ENCODE measurements around the gene TUBB. TPM values are rescaled to one million over a fixed set of nuclear protein-coding genes. Genes with fewer than 3 reads are reported as not detected.

TUBB gene
- total and polyA plus RNA-seq, 9 of the 15 experiments (the other 6 are each of a cell fraction or from before 2014, with no cell fraction given), result 971 to 2,870 (median 1,478) TPM

- 0 out of 2 replicates have a peak, but pooled peaks have one; percentile 51 for TF ChIP-seq ZNF395 (CRISPR knock-in tag; IDR thresholded peaks at IDR 0.05)
- TF ChIP-seq ZNF764 (CRISPR knock-in tag; IDR thresholded peaks at IDR 0.05; ENCODE audit: low read depth), result no peak
- TF ChIP-seq HOXB6 (CRISPR knock-in tag; IDR thresholded peaks at IDR 0.05; ENCODE audit: borderline replicate concordance), result no peak
- TF ChIP-seq ZFP36 (IDR thresholded peaks at IDR 0.05; ENCODE audit: low read depth, low read length, partially characterized antibody), result no peak
- TF ChIP-seq TSHZ1 (CRISPR knock-in tag; IDR thresholded peaks at IDR 0.05), result no peak
- no peak for TF ChIP-seq ZNF23 (CRISPR knock-in tag; IDR thresholded peaks at IDR 0.05)
- TF ChIP-seq HINFP (tag; conservative IDR thresholded peaks at IDR 0.05; ENCODE audit: low read depth), result no peak
- peak; percentile 76 for TF ChIP-seq ZBTB40 (IDR thresholded peaks at IDR 0.05)
- TF ChIP-seq ZBTB40 (CRISPR knock-in tag; IDR thresholded peaks at IDR 0.05), result no peak
Measured at GRCh38 chr6:30690403-30691207, 29.5 kb upstream of the TUBB start, which contains the start of gene NRM (continued).

All from K562 (cell line).